ENCODE measurements around the gene PDE3A.

The PDE3A gene

DNA sequence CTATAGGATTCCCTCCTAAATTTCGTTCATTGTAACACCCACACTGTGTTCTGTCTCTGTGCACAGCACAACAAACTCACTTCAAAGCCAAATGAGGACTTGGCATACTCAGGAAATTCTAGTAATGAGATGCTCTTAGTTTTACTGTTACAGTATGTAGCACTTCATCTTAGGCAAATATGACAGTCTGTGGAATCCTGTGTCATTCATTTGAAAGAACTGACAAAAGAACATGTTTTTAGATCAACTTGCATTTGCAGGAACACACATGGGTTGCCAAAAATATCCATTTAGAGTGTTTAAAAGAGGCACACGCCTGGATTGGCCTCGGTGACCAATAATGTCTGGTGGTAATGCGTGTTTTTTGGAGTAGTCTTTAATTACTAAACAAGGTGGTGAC lies 56.5 kb downstream of the PDE3A start:
- no peak for DNase-seq (ENCODE audit: low read depth)

DNA sequence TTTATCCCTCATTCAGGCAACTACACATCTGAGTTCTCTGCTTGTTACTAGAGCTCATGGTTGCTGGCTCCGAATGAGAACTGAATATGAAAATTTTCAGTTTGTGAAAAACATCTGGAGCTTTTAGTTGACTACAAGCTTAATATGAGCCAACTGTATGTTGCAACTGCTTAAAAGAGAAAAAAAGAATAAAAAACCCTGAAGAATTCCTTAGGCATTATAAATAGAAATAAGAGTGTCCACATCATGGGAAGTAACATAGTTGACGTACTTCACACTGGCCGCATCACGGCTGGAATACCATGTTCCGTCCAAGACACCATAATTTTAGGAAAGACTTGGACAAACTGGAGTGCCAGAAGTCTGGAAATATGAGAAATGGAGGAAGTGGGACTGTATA lies 57.9 kb downstream of the PDE3A start:
- DNase-seq (ENCODE audit: low read depth): peak; percentile 86

DNA sequence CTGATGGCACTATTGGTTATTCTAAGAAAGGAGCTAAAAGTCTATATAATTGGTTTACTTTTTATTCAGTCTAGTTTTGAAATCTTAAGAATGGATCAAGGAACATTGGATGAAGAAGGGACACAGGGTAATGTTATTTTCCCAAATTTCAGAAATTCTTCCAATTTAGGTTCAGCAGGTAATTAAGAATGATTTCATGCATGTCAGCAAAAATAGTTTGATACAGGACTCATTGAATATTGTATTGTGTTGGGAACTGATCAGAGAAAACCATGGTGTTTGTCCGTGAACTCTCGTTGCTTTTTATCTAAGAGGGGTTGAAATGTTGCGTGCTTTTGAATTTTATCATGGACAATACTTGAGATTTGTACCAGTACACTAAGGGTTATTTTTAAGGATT lies 58.6 kb downstream of the PDE3A start:
- DNase-seq (ENCODE audit: low read depth): no peak

DNA sequence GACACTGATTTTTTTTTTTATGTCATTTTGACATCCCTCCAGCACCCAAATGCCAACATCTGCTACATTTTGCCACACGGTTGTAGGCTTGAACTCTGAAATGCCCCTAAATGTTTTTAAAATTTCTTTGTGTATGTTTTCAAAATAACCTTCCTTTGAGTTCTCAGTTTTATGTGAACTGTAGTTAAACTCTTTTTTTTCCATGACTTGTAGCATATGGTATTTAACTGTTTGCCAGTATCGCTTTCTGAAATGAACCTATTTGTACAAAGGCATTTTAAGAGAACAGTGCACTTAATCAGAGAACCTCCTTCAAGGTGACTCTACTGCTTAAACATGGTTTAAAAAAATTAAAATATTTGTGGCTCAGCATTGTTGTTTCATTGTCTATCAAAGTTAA lies 61.5 kb downstream of the PDE3A start:
- DNase-seq (ENCODE audit: low read depth): no peak

DNA sequence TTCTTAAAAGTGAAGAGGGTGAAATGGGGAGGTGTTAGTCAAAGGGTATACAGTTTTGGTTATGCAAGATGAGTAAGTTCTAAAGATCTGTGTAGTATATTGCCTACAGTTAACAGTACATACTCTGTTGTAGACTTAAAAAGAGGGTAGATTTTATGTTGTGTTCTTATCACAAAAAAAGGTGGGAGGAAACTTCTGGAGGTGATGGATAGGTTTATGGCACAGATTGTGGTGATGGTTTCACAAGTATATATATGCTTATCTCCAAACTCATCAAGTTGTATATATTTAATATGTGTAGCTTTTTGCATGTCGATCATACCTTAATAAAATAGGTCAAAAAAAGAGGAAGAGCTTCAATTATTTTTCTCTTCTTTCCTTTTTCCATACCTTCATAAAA lies 64.0 kb downstream of the PDE3A start:
- DNase-seq (ENCODE audit: low read depth): no peak

DNA sequence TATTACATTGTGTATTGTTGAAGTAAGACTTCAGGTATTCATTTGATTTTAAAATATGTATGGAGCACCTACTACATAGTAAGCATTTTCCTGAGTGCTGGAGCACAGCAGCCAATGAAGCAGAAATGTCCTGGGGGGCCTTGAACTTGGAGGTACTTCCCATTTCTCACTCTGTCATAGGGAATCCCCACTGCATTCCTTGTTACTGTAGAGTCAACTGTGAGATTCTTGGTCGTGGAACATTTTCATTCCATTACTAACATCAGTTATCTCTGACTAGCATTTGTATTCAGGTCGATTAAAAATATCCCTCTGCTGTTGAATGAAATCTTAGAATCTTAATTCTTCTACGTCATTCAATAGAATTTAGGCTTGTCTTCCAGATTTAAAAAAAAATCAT lies 66.7 kb downstream of the PDE3A start:
- DNase-seq (ENCODE audit: low read depth): no peak

DNA sequence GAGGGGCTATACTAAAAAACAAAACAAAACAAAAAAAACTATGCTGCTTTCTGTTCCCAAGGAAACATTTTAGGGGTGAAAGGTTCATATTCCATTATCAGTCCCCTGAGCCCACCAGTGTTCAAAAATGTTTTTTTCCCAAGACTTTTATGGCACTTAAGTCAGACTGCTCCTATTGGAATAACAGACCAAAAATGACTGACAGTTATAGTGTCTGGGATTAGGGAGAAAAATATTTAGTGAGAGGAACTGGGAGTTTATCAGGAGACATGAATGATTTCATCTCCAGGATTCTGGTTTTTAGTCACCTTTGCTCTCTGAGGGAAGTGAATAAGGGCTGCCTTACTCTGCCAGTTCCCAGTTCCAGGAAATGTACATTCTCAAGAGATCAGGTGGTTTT lies 68.0 kb downstream of the PDE3A start:
- DNase-seq (ENCODE audit: low read depth): no peak

DNA sequence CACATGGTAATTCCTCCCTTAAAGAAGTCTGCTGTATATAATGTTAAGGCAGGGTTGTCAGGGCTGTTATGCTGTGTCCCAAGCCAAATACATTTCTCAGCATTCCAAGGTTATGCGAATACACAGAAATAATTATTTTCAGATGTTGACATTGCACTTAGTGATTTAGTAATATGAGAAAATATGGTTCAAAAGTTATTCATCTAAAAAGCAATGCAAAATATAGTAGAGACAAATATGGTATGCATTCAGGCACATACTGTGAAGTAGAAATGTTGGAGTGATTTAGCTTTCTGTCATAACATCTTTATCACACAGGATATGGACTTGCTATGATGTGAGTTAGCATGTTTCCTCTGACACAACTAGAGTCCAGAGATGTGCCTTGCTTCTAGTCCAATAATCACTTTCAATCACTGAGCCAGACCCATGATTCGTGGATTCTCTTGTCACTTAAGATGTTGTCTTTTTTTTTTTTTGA lies 70.0 kb downstream of the PDE3A start:
- DNase-seq (ENCODE audit: low read depth): peak; percentile 86

DNA sequence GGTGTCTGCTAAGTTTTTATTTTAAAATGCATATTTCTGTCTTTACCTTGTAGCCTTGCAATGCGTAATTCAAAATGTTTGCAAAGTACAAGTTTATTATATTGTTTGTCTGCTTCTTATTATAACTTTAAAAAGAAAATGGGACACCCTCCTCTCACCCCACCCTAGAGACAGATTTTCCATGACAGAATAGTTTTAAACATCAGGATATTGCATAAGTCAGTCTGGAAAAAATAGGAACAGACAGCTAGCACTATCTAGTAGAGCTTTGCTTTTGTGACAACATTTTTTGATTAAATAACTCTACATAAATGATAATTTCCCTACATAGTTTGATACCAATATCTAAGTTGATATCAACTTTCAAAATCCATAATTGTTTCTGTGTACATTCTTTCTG lies 71.3 kb downstream of the PDE3A start:
- DNase-seq (ENCODE audit: low read depth): no peak

DNA sequence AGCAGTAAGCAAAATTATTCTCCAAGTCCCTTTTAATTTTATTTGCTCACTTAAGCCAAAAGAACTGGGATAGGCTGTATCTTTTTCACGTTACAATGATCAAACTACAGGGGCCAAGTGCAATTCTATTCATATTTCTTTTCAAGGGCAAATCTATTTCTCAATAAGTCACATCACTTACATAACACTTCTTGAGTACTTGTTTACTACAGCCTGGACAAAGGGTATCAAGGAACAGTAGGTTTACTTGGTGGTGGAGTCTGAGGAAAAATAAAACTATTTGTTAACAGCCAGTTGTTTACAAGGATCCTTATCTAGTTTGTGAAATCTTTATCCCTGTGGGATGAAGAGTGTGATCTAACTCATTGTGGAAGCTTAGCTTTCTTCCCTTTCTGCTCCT lies 72.1 kb downstream of the PDE3A start:
- no peak for DNase-seq (ENCODE audit: low read depth)

DNA sequence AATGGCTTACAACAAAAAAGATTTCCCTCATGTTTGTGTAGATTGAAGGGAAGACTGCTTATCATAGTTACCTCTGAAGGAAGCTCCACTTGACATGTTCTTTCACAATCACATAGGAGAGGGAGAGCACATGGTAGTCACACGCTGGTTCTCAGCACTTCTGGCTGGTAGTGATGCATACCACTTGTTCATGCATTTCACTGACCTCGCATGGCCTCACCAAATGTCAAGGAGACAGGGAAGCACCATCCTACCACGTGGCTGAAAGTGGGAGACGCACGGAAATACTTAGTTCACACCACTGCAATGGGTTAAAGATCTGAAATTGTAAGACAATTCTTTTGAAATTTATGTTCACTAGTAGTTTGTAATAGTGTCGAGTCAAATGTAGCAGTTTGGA lies 74.0 kb downstream of the PDE3A start:
- DNase-seq (ENCODE audit: low read depth): no peak

DNA sequence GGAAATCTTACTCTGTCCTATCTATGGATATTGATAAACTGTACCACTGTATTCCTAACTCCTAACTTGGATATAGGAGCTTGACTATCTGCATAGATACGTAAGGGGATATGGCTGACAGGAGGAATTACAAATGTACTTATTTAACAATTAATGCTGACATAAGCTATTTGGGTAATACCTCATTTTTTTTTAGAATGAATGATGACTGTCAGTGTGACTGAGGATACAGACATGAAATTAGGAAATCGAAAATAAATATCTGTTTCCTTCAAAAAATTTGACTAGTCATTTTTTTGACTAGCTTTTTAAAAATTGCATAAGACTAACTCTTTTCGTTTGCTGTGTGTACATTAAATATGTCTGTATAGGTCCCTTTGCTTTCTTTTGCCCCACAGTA lies 74.9 kb downstream of the PDE3A start:
- no peak for DNase-seq (ENCODE audit: low read depth)

DNA sequence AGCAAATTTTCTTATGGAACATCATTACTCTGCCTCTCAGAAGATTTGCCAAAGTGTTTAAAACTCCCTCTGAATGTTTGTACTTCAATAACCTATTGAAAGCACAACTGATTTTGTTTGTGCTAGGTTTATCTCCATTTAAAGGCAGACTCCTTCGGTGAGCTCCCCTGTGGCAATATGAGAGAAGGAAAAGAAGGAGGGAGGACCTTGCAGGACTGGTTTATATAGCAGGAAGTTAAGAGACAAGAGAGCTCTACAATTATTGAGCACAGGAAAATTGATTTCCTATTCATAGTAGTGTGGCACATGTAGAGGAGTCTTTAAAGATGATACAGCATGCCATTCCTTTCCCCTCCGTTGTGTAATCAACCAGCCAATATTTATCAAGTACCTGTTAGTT lies 75.5 kb downstream of the PDE3A start:
- no peak for DNase-seq (ENCODE audit: low read depth)

DNA sequence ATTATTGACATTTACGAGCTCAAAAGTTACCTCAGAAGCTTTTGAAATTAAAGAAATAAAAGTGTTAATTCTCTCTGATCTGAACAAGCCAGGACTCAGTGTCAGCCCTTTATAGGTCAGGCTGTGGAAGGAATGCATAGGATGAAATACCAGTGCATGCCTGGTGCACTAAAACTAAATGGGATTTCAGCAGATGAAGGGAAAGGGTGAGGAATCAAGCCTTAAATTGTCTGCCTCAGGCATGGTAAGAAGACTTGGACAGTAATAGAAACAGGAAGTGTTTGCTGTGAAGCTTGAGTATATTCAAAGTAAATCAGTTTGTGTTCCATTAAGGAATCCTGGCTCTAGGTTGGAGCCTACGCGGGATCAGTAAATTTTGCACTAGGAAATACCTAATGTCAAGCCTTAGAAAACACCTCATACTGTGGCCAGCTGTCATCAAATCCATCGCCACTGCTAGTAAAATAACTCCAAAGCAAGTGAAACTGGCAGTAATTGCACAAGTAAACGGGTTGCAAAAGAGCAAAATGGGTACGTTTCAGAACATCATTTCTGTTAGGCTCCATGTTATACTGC lies 76.3 kb downstream of the PDE3A start:
- DNase-seq (ENCODE audit: low read depth): no peak

DNA sequence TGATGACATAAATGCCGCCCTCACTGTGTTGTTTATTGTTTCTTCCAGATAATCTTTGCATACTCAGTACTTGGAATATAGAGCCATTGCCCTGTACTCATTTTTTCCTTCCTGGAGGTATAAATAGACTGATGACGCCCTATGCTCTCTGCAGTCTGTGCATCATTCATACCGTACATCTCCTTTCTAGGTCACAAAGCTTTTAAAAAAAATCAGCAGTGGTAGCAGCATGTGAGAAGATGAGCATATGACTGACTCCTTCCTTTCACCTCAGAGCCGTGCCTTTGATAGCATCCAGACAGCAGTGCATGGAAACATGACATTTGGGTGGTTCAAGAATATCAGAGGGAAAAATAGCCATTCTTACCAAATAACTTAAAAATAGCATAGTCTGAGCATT lies 77.3 kb downstream of the PDE3A start:
- DNase-seq (ENCODE audit: low read depth): no peak

DNA sequence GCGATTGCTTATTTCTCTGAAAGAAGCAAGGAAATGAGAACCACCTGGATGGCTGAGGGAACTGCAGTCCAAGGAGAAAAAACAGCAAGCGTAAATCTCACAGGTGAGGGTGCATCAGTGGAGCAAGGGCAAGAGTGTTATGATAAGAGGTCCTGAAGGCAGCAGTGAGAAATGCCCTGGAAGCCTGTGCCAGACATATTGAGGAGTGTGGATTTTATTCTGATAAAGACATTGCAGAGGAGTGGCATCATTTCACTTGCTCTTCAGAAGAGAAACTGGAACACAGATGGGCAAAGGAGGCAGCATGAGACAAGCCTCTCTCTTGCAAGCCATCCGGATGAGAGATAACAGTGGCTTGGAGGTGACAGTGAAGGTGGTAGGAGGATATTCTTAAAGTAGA lies 78.5 kb downstream of the PDE3A start:
- DNase-seq (ENCODE audit: low read depth): no peak

DNA sequence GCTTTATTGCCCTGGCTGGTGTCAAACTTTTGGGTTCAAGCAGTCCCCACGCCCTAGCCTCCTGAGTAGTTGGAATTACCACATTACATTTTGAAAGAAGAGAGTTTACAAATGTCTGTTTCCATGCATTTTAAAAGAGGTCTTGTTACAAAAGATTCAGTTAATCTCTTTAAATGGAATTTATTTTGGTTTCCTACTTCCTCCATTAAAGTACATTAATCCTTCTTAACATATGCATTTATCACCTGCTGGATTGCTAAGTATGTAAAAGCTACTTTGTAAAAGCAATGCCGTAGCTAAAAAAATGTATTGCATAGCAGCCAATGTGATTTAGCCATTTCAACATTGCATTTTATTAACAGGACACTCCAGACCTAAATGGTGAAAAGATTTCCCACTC lies 80.4 kb downstream of the PDE3A start:
- DNase-seq (ENCODE audit: low read depth): no peak

DNA sequence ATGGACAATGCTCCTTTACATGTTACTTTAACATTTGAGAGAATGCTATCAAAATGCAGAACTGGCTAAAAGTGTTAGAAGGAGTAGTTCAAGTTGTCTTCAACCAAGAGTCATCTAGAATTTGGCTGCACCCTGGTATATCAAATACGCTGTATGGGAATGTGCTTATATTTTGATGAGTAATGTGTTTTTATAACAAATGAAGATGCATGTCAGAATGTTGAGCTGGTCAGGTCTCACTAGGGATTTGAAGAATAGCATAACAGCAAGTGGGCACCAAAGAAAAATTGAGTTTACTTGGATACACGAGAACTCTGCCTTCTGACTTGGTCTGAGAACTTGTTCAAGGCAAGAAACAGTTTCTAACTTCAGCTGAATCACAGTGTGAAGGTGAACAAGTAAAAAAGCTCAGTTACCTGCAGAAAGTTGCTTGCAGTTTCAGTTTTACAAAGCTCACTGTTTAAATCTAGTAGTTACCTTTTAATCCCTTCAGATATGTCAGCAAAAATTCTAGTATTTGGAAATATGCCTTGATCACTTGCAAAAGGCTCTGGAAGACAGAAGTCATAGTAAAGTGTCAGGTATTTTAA lies 82.3 kb downstream of the PDE3A start:
- peak; percentile 37 for DNase-seq (ENCODE audit: low read depth)

DNA sequence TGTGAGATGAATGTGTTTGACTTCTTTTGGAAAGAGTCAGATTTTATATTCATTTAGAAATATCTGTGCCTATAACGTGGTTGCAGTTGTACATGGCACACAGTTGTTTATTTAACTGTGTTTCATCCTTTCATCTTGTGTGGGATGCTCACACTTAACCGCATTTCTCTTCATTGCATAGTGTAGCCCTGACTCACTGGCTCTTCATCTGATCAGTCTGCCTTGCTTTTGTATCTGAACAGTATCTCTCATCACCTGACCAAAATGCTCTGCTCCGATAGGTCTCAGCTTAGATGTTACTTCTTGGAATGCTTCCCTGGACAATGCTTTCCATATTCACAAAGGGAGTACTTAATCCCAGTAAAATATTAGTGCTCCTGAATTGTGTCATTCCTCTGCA lies 83.4 kb downstream of the PDE3A start:
- DNase-seq (ENCODE audit: low read depth): peak; percentile 5

DNA sequence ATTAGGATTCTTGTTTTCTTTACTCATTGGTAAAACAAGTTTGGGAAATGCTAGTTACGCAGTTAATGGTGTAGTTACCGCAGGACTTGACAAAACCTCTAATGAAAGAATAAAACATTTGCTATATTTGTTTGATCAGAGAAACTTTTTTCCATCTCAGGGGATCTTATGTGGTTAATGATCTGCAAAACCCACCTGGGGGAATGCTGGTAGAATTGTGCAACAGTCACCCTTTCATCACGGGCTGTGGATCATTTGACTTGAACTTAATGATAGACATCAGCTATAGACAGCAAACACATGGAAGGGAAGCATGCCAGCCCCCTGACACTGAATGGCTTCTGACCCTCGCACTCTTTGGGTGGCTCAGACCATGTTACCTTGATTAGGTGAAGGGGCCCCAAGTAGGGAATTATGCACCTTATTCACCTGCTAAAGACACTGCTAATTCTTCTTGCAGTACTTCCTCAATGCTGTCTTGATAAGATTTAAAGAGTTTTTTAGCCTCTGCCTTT lies 84.2 kb downstream of the PDE3A start:
- no peak for DNase-seq (ENCODE audit: low read depth)

DNA sequence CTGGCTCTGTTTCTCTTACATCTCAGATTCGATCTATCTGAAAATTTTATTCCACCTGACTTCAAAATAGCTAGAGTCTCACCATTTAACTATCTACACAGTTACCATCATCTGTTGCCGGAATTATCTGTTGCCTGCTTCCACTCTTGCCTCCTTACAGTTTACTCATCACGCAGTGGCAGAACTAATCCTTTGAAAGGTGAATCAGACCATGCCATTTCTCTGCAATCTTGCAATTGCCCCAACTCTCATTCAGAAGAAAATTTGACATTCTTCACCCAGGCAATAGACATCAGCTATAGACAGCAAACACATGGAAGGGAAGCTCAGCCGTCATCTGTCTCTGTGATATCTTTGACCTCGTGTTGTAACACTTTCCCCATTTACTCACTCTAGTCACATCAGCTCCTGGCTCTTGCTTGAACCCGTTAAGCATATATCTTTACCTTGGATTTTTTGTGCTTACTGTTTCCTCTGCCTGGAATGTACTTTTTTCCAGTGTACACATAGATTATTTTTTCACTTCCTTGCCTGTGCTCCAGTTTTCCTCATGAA lies 85.5 kb downstream of the PDE3A start:
- DNase-seq (ENCODE audit: low read depth): no peak

DNA sequence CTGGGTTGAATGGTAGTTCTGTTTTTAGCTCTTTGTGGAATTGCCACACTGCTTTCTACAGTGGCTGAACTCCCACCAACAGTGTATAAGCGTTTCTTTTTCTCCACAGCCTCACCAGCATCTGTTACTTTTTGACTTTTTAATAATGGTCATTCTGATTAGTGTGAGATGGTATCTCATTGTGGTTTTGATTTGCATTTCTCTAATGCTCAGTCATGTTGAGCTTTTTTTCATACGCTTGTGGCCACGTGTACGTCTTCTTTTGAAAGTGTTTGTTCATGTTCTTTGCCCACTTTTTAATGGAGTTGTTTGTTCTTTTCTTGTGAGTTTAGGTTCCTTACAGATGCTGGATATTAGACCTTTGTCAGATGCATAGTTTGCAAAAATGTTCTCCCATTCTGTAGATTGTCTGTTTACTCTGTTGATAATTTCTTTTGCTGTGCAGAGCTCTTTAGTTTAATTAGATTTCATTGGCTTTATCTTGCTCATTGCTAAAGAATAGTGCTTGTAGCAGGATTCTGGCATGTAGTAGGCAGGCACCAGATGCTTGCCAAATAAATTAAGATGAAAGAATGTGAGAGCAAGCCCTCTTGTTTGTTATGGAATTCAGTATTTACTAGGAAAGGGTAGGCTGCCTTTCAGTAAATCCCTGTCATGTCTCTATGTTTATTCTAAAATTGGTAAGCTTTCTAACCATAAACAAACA lies 86.8 kb downstream of the PDE3A start:
- peak; percentile 47 for DNase-seq (ENCODE audit: low read depth)

DNA sequence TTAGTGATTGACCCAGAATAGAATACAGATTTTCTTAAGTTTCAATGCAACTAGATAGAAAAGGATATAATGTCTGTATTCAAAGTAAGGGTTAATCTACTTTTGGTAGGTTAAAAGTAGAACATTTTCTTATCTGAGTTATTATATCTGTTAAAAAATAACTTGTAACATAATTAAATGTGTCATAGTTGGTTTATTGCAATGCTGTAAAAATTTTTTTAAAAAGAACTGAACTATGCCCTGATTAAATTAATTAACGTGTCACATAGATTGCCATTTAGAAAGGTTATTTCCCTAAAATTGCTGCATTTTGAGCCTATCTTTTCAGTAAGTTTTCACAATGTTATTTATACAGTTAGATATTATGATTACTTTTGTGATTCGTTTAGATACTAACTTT lies 89.2 kb downstream of the PDE3A start:
- no peak for DNase-seq (ENCODE audit: low read depth)
